ENCODE measurements around the gene SPRN.
A peak's percentile ranks its signal among the peaks of the same experiment; 100 is the strongest.

SPRN gene

DNA sequence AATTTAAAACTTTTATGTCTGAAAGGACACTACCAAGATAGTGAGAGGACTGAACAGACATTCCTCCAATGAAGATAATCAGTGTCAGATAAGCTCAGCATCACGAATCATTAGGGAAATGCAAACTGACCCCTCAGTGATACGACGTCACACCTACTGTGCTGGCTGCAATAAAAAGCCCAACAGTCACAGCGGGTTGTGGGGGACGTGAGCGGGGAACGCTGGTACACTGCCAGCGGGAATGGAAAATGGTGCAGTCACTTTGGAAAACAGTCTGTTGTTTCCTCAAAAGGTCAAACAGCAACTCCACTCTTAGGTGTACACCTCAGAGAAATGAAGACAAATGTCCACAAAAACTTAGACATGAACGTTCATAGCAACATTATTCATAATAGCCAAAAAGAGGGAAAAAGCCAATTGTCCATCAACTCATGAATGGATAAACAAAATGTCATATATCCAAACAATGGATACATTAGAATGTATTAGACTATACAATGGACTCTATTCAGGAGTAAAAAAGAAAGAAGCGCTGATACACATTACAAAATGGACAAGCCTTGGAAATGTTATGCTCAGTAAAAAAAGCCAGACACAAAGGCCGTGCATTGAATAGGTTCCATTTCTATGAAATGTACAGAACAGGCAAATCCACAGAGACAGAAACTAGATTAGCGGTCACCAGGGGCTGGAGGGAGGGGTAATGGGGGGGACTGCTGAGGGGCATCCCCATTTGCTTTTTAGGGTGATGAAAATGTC lies 48.9 kb downstream of the SPRN start:
- Histone ChIP-seq H3K9ac (ENCODE audit: low read depth, low read length, poor library complexity, severe bottlenecking) (no peak overlapping the region), H3K9me2 (replicated peaks; ENCODE audit: low read depth, low read length) (no peaks in the 10 kb centered on the region), H3K36me3 (ENCODE audit: insufficient read depth, low read length) (no peaks in the 10 kb centered on the region), H3K27me3 (ENCODE audit: insufficient read depth, low read length, poor library complexity, severe bottlenecking) (no peaks in the 10 kb centered on the region), H4K20me1 (ENCODE audit: insufficient read depth, low read length, poor library complexity, severe bottlenecking) (peaks cover 6% of the 10 kb centered on the region), H3F3A (ENCODE audit: low read depth) (no peaks in the 10 kb centered on the region; the same call in 1 of the 2 replicates), H3K79me2 (ENCODE audit: insufficient read depth, low read length) (peaks cover 16% of the 10 kb centered on the region), H3K4me3 (ENCODE audit: low read length, poor library complexity, severe bottlenecking) (no peak overlapping the region), H2AFZ (ENCODE audit: low read length) (no peak overlapping the region), H3K4me1 (ENCODE audit: insufficient read depth, low read length, poor library complexity, severe bottlenecking) (peaks cover 25% of the 10 kb centered on the region), H3K4me2 (ENCODE audit: low read depth, low read length, poor library complexity, severe bottlenecking) (no peak overlapping the region), H3K9me3 (ENCODE audit: insufficient read depth, low read depth, low read length) (no peaks in the 10 kb centered on the region)
- no peak for TF ChIP-seq EZH2phosphoT487 (IDR thresholded peaks at IDR 0.05; ENCODE audit: borderline replicate concordance)
- TF ChIP-seq, protein P1, sequence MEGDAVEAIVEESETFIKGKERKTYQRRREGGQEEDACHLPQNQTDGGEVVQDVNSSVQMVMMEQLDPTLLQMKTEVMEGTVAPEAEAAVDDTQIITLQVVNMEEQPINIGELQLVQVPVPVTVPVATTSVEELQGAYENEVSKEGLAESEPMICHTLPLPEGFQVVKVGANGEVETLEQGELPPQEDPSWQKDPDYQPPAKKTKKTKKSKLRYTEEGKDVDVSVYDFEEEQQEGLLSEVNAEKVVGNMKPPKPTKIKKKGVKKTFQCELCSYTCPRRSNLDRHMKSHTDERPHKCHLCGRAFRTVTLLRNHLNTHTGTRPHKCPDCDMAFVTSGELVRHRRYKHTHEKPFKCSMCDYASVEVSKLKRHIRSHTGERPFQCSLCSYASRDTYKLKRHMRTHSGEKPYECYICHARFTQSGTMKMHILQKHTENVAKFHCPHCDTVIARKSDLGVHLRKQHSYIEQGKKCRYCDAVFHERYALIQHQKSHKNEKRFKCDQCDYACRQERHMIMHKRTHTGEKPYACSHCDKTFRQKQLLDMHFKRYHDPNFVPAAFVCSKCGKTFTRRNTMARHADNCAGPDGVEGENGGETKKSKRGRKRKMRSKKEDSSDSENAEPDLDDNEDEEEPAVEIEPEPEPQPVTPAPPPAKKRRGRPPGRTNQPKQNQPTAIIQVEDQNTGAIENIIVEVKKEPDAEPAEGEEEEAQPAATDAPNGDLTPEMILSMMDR (conservative IDR thresholded peaks at IDR 0.05; ENCODE audit: low read length), result no peak

GRCh38 chr10:133373174-133374090 lies 51.0 kb downstream of the SPRN start, which contains the start of gene ECHS1:
Gene ECHS1 (minus strand): TSS chr10:133373354. CDS start chr10:133373333, 21 bp downstream.
- H3K79me2 ChIP-seq (ENCODE audit: insufficient read depth, low read length), result peaks cover 19% of the 10 kb centered on the region
- H3K4me2 ChIP-seq (ENCODE audit: low read depth, low read length, poor library complexity, severe bottlenecking), result peak within 1 kb of the TSS; percentile 81
- no peaks in the 10 kb centered on the region for H3K9me2 ChIP-seq (replicated peaks; ENCODE audit: low read depth, low read length)
- H3K36me3 ChIP-seq (ENCODE audit: insufficient read depth, low read length), result peaks cover 8% of the 10 kb centered on the region; the same call in 1 of the 2 replicates
- TF ChIP-seq, protein P1 (conservative IDR thresholded peaks at IDR 0.05; ENCODE audit: low read length), result no peak
- no peak for TF ChIP-seq EZH2phosphoT487 (IDR thresholded peaks at IDR 0.05; ENCODE audit: borderline replicate concordance)
- H3K4me1 ChIP-seq (ENCODE audit: insufficient read depth, low read length, poor library complexity, severe bottlenecking), result peaks cover 27% of the 10 kb centered on the region
- no peaks in the 10 kb centered on the region; the same call in 1 of the 2 replicates for H3F3A ChIP-seq (ENCODE audit: low read depth)
- H2AFZ ChIP-seq (ENCODE audit: low read length), result peak within 1 kb of the TSS; percentile 90
- peak within 1 kb of the TSS; percentile 73 for H3K9ac ChIP-seq (ENCODE audit: low read depth, low read length, poor library complexity, severe bottlenecking)
- no peaks in the 10 kb centered on the region for H3K9me3 ChIP-seq (ENCODE audit: insufficient read depth, low read depth, low read length)
- H4K20me1 ChIP-seq (ENCODE audit: insufficient read depth, low read length, poor library complexity, severe bottlenecking), result peaks cover 6% of the 10 kb centered on the region
- H3K27me3 ChIP-seq (ENCODE audit: insufficient read depth, low read length, poor library complexity, severe bottlenecking), result no peaks in the 10 kb centered on the region
- peak within 1 kb of the TSS; percentile 79 for H3K4me3 ChIP-seq (ENCODE audit: low read length, poor library complexity, severe bottlenecking)

DNA sequence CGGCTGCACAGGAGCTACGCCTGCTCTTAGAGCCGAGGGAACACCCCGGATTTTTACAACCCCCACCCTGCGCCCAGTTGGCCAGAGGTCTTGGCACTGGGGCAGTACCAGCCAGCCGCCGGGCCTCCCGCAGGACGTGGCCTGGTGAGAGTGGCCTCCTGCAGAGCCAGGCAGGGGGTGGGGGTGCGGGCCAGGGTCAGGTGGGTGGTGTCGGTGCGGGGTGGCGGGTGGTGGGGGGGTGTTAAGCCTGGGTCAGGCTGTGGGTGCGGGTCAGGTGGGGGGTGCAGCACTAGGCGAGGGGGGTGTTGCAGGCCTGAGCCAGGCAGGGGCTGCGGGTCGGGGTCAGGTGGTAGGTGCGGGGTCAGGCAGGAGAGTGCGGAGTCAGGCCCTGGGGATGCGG lies 51.9 kb downstream of the SPRN start:
- Histone ChIP-seq H3K36me3 (ENCODE audit: insufficient read depth, low read length) (peaks cover 8% of the 10 kb centered on the region; the same call in 1 of the 2 replicates), H3K79me2 (ENCODE audit: insufficient read depth, low read length) (peaks cover 19% of the 10 kb centered on the region), H3K9me3 (ENCODE audit: insufficient read depth, low read depth, low read length) (no peaks in the 10 kb centered on the region), H2AFZ (ENCODE audit: low read length) (no peak overlapping the region), H3K4me1 (ENCODE audit: insufficient read depth, low read length, poor library complexity, severe bottlenecking) (peaks cover 20% of the 10 kb centered on the region), H3F3A (ENCODE audit: low read depth) (no peaks in the 10 kb centered on the region; the same call in 1 of the 2 replicates), H3K9ac (ENCODE audit: low read depth, low read length, poor library complexity, severe bottlenecking) (peak overlapping the region; percentile 73), H3K4me2 (ENCODE audit: low read depth, low read length, poor library complexity, severe bottlenecking) (peak overlapping the region; percentile 81), H3K9me2 (replicated peaks; ENCODE audit: low read depth, low read length) (no peaks in the 10 kb centered on the region), H3K27me3 (ENCODE audit: insufficient read depth, low read length, poor library complexity, severe bottlenecking) (no peaks in the 10 kb centered on the region), H4K20me1 (ENCODE audit: insufficient read depth, low read length, poor library complexity, severe bottlenecking) (peaks cover 6% of the 10 kb centered on the region), H3K4me3 (ENCODE audit: low read length, poor library complexity, severe bottlenecking) (peak overlapping the region; percentile 72)
- TF ChIP-seq EZH2phosphoT487 (IDR thresholded peaks at IDR 0.05; ENCODE audit: borderline replicate concordance), result no peak
- TF ChIP-seq, protein P1 (conservative IDR thresholded peaks at IDR 0.05; ENCODE audit: low read length), result no peak
